HEK293T (cell line): ENCODE measurements around the gene EGFR.

ENCODE experiments used
- CTCF ChIA-PET: fragments of 350-600 bp; formaldehyde crosslinking; extraction: SDS; loops from one replicate; lab custom pipeline; 2021; ENCODE audit warnings: antibody characterized with exemption, inconsistent platforms; lab: Yijun Ruan, JAX
- POLR2A ChIA-PET: fragments of 350-600 bp; formaldehyde crosslinking; extraction: SDS; loops from one replicate; lab custom pipeline; 2020; ENCODE audit warnings: antibody characterized with exemption, inconsistent platforms; lab: Yijun Ruan, JAX
- DNase-seq: peaks from one replicate; pipeline ENCODE4 v3.0.0; 2012; ENCODE audit warnings: mixed read lengths; ENCODE audit errors: extremely low spot score
- ARNT ChIP-seq: fragments of 450-650 bp; IDR thresholded peaks from 2 replicates; pipeline ENCODE4 v1.6.1; 2017; ENCODE audit warnings: mild to moderate bottlenecking
- BHLHE40 ChIP-seq: fragments of 450-650 bp; IDR thresholded peaks from 2 replicates; pipeline ENCODE4 v1.6.1; 2016; ENCODE audit warnings: mild to moderate bottlenecking, moderate library complexity, borderline replicate concordance
- CTBP1 ChIP-seq: fragments of 450-650 bp; IDR thresholded peaks from 2 replicates; pipeline ENCODE4 v1.6.1; 2016; ENCODE audit warnings: borderline replicate concordance
- ELF4 ChIP-seq: fragments of 450-650 bp; IDR thresholded peaks from 2 replicates; pipeline ENCODE4 v1.6.1; 2017; ENCODE audit warnings: antibody characterized with exemption
- FOXA1 ChIP-seq: fragments of 450-650 bp; IDR thresholded peaks from 2 replicates; pipeline ENCODE4 v1.6.1; 2016; ENCODE audit warnings: mild to moderate bottlenecking
- FOXK2 ChIP-seq: fragments of 450-650 bp; IDR thresholded peaks from 2 replicates; pipeline ENCODE4 v1.6.1; 2016; ENCODE audit warnings: mild to moderate bottlenecking
- FOXM1 ChIP-seq: fragments of 450-650 bp; IDR thresholded peaks from 2 replicates; pipeline ENCODE4 v1.6.1; 2017; ENCODE audit warnings: mild to moderate bottlenecking, borderline replicate concordance
- HDGF ChIP-seq: fragments of 450-650 bp; IDR thresholded peaks from 2 replicates; pipeline ENCODE4 v1.6.1; 2017; ENCODE audit warnings: antibody characterized with exemption, borderline replicate concordance
- L3MBTL2 ChIP-seq: fragments of 450-650 bp; conservative IDR thresholded peaks from 2 replicates; pipeline ENCODE4 v1.6.1; 2016; ENCODE audit warnings: mild to moderate bottlenecking
- LEF1 ChIP-seq: fragments of 450-650 bp; IDR thresholded peaks from 2 replicates; pipeline ENCODE4 v1.6.1; 2017; ENCODE audit warnings: mild to moderate bottlenecking, borderline replicate concordance
- NFRKB ChIP-seq: fragments of 450-650 bp; IDR thresholded peaks from 2 replicates; pipeline ENCODE4 v1.6.1; 2016; ENCODE audit warnings: mild to moderate bottlenecking, moderate library complexity
- SP1 ChIP-seq: fragments of 450-650 bp; IDR thresholded peaks from 2 replicates; pipeline ENCODE4 v1.6.1; 2017
- SUZ12 ChIP-seq: fragments of 450-650 bp; IDR thresholded peaks from 2 replicates; pipeline ENCODE4 v1.6.1; 2016; ENCODE audit warnings: mild to moderate bottlenecking
- TARDBP ChIP-seq: fragments of 450-650 bp; IDR thresholded peaks from 2 replicates; pipeline ENCODE4 v1.6.1; 2016
- ZNF384 ChIP-seq: fragments of 450-650 bp; IDR thresholded peaks from 2 replicates; pipeline ENCODE4 v1.6.1; 2016
- TF ChIP-seq, protein P1 (sequence below): fragments of 450-650 bp; IDR thresholded peaks from 2 replicates; pipeline ENCODE4 v1.6.1; 2016

Gene EGFR

DNA sequence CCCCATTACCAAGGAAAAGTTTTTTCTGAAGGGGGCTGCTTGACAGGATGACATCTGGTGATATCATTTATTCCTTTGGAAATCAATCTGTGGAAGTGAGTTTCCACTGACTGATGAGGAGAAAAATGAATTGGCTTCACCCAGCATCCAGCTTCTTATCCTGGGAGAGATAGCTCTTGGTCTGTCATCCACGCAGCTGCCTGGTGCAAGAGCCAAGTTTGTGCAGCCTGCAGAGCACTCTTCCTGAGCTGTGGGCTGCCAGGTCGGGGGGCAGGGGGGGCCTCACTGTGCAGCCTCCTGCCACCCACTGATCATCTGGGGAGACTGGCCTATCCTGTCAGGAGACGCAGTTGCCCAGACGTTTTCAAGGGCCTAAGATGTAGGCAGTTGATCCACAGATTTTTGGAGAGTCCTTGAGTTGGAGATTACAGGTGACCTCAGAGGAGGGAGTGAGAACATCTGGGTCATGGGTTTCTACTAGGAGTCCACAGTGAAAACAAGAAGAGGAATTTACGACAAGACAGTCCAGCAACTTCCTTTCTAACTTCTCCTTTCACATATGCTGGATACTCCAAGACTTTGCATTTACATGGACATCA, 75.4 kb downstream of the EGFR start:
- CTCF ChIA-PET: no interaction called here
- TF ChIP-seq ELF4 (no peak), TARDBP (no peak), FOXK2 (no peak), SUZ12 (no peak), FOXM1 (no peak), NFRKB (no peak), SP1 (no peak)
- POLR2A ChIA-PET: no interaction called here
- DNase-seq: no peak

DNA sequence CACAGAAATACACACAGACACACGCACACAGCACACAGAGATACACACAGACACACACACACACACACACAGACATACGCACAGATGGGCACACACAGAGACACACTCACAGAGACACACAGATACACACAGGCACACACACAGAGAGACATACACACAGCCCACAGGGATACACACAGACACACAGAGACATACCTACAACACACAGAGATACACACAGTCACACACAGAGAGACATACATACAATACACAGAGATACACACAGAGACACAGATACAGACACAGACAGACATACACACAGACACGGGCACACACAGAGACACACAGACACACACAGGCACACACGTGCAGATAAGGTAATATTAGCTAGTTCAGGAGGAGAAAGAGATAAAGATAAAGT, 76.9 kb downstream of the EGFR start:
- no peak for DNase-seq
- TF ChIP-seq SP1 (no peak), SUZ12 (no peak), FOXM1 (no peak), LEF1 (no peak), CTBP1 (no peak), ZNF384 (no peak), ELF4 (no peak), NFRKB (no peak), L3MBTL2 (no peak), HDGF (no peak), BHLHE40 (no peak), ARNT (no peak)
- TF ChIP-seq, protein P1, sequence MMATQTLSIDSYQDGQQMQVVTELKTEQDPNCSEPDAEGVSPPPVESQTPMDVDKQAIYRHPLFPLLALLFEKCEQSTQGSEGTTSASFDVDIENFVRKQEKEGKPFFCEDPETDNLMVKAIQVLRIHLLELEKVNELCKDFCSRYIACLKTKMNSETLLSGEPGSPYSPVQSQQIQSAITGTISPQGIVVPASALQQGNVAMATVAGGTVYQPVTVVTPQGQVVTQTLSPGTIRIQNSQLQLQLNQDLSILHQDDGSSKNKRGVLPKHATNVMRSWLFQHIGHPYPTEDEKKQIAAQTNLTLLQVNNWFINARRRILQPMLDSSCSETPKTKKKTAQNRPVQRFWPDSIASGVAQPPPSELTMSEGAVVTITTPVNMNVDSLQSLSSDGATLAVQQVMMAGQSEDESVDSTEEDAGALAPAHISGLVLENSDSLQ: no peak
- ChIA-PET CTCF (no interaction called here), POLR2A (no interaction called here)

DNA sequence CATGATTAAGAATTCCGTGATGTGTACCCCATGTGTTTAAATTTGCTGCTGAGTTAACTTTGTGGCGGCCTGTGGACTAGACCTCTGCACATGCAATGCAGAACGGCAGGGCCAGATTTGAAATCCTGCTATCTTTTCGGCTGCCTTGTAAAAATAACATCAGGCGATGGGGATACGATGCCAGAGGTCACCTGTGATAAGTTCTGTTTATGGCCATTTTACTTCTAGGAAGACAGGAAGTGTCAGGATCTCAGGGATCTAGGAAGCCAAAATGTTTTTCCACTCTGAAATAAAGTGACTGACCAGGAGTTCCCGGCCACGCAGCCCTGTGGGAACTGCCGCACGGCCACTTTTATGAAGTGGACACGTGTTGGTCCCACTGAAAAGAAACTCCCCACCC, 77.5 kb downstream of the EGFR start:
- POLR2A ChIA-PET: no interaction called here
- no peak for DNase-seq
- TF ChIP-seq L3MBTL2 (no peak), CTBP1 (no peak)
- CTCF ChIA-PET: no interaction called here

DNA sequence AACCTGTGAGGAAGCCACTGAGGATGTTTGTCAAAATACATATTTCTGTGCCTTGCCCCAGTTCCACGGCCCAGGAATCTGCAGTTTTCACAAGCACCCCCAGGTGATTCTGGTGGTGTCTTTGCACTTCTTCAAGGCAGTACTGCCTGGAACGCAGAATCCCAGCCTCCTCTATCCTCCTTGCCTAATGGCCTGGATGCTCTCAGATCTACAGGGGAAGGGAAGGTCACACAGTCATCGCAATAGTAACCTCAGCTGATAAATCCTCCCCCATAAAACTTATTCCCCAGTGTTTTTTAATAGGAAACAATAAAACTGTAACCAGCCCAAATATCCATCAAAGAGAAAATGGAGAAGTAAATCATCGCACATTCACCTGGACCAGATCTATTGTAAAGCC, 78.3 kb downstream of the EGFR start:
- TF ChIP-seq L3MBTL2 (no peak), NFRKB (no peak), TARDBP (no peak), FOXA1 (no peak), SUZ12 (no peak), ELF4 (no peak), CTBP1 (no peak), BHLHE40 (no peak), LEF1 (no peak)
- DNase-seq: no peak
- CTCF ChIA-PET: no interaction called here
- POLR2A ChIA-PET: no interaction called here

DNA sequence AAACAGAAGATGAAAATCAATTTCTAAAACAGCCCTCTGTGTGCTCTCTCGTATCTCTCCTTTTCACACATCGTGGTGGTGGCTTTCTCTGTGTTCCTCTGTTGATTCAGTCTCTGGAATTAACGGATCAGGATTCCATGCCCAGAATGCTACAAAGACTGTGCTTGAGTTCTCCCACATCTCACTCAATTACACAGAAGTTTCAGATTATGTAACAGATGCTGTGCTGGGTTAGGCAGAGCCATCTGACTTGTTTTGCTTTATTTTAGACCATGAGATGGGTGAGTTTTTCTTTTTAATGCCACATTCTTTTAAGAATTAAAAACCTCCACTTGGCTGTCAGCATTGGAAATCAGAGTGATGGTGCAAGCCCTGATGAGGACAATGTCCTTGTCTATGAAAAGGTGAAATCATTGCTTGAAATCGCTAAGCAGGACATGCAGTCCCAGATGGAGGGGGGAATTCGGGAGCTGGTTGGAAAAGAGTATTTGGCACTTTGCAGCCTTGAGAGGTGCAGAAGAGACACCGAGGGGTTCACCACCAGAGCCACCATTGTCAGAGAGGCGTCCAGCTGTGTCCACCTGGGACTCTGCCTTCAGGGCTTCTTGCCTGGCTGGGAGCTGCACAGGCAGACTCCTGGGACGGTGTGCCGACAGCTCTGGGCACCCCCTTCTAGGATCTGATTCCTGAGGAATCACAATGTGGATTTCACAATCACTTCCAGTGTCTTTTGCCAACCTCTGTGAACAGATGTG, 80.4 kb downstream of the EGFR start:
- CTCF ChIA-PET: no interaction called here
- no peak for DNase-seq
- POLR2A ChIA-PET: no interaction called here
- TF ChIP-seq CTBP1: no peak

DNA sequence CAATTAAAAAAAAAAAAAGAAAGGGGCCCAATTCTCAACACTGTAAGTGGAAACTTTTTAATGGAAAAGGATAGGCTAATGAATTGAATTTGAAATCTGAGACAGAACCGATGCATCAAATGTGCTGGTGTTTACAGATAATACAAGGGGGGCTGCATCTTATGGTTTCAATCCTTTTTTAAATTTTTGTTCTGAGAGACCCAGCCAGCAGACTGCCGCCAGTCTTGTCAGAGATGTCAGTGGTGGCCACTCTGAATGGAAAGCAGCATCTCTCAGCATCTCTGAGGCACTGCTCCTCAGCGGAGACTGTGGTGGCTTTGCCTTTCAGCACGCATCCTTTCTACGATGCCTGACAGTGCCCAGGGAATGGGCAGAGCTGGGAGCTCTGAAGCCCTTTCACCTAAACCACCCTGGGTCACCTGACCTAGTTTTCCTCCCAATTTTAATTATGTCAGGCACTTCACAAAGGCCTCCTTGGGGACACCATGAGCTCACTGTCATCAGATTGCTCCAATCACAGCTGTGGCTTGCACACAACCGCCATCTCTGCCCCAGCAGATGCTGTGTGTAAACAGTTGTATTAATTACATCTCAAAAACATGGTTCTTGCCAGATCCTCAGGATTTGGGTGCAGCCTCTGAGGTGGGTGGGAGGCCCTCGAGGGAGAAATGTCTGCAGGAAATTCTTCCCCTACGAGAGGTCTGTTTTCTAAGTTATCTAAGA, 81.2 kb downstream of the EGFR start:
- no peak for DNase-seq
- TF ChIP-seq NFRKB: no peak
- TF ChIP-seq ARNT: no peak
- TF ChIP-seq ELF4: no peak
- TF ChIP-seq FOXA1: no peak
- no peak for TF ChIP-seq BHLHE40
- TF ChIP-seq L3MBTL2: no peak
- TF ChIP-seq LEF1: no peak
- TF ChIP-seq TARDBP: no peak
- no peak for TF ChIP-seq CTBP1
- TF ChIP-seq, protein P1: no peak
- no peak for TF ChIP-seq HDGF
- no peak for TF ChIP-seq SUZ12
- CTCF ChIA-PET: no interaction called here
- POLR2A ChIA-PET: no interaction called here

DNA sequence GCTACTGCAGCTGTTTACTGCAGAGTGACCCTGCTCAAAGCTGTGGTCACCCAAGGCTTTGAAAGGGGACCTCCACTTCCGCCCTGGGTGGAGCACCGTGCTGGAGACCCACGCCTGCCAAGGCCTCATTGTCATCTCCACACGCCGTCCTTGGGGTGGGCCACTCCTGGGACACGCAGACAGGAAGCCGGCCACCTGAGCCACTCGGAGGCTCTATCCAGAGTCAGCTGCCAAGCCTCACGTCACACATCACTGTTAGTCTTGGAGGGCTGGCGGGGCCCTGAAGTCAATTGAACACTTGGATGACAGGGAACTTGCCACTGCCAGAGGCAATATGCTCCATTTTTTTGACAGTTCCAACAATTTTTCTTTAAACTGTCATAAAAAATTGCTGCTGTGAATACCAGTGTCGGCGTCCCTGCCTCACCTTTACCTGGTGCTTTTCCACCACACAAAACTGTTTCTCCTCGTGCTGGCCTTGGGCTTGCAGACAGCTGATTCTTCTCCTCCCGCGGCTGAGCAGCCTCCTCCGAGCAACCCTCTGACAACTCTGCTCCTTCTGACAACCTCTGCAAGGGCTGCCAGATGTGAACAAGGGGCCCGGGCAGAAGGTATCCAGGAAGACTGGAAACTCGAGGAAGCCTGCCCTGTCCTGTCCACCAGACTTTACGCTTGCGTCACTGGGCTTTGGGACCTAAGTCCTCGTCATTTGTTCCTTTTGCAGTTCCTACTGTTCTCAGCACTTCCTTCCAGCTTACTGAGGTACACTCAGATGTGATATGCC, 81.9 kb downstream of the EGFR start:
- POLR2A ChIA-PET: no interaction called here
- TF ChIP-seq FOXK2: no peak
- no peak for TF ChIP-seq TARDBP
- TF ChIP-seq LEF1: no peak
- TF ChIP-seq SUZ12: no peak
- no peak for TF ChIP-seq L3MBTL2
- TF ChIP-seq, protein P1: no peak
- no peak for TF ChIP-seq CTBP1
- TF ChIP-seq NFRKB: no peak
- no peak for TF ChIP-seq HDGF
- no peak for TF ChIP-seq FOXA1
- CTCF ChIA-PET: no interaction called here
- DNase-seq: no peak
